SU-DHL-6 (cell line): ENCODE measurements around the gene CA7.

Source experiments
- CTCF ChIP-seq: fragments of 200-600 bp; sonication (generic); IDR thresholded peaks from one replicate; pipeline ENCODE4 v1.5.1; 2017; ENCODE audit warnings: antibody characterized with exemption, mild to moderate bottlenecking, low read length, moderate library complexity; ENCODE audit not compliant: insufficient read depth, poor library complexity, severe bottlenecking
- EZH2phosphoT487 ChIP-seq: fragments of 200-600 bp; sonication (generic), shearing (Covaris generic); conservative IDR thresholded peaks from 2 replicates; pipeline ENCODE4 v1.6.1; 2018; ENCODE audit warnings: mild to moderate bottlenecking, antibody characterized with exemption, low read length, moderate library complexity, mixed read lengths

DNA sequence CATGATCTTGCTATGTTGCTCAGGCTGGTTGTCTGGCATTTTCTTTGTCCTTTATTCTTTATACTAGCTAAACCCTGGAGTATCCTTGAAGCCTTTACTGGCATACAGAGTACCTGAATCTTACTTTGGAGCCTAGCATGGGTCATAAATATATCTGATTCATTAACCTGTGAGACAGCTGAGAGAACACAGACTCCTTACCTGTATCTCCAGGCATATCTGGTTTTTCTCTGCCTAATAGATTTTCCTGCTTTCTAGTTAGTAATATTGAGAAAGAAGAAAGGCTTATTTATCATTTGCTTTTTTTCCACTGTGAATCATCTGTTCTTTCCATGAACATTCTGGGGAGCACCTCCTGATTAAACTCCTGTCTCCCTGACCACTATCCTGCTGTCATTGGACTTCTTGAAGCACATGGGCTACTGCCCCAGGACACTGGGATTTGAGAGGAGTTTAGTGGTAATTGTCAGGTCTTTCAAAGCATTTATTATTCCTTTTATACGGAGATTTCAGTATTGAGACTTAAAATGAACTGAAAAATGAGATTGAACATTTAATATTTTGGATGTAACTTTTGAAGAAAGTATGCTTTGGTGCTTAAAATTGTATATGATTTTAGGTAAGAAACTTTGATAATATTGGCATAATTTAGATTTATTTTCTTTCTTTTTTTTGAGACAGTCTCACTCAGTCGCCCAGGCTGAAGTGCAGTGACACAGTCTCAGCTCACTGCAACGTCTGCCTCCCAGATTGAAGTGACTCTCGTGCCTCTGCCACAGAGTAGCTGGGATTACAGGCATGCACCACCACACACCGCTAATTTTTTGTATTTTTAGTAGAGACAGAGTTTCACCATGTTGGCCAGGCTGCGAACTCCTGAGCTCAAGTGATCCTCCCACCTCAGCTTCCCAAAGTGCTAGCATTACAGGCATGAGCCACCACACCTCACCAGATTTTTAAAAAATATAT is 44.7 kb downstream of the CA7 start:
- TF ChIP-seq EZH2phosphoT487 (no peak), CTCF (no peak)
